HL-60 (cell line): ENCODE measurements around the gene NALCN.
A peak's percentile ranks its signal among the peaks of the same experiment; 100 is the strongest.

ENCODE experiments used
- DNase-seq, 2 experiments: peaks; one replicate each; pipeline ENCODE4 v3.0.0-alpha.2; 2010 to 2020; ENCODE audit warnings: low read depth in 1 of 2, low spot score in 1 of 2
- H3K27ac ChIP-seq: fragments of 250-450 bp; sonication (Bioruptor Pico); replicated peaks from 2 replicates; pipeline ENCODE4 v1.5.1; 2020; ENCODE audit warnings: mild to moderate bottlenecking, moderate library complexity
- H3K27me3 ChIP-seq: fragments of 250-450 bp; sonication (Bioruptor Pico); 2 replicates; pipeline ENCODE4 v1.5.1; 2021; ENCODE audit warnings: mild to moderate bottlenecking, moderate library complexity; ENCODE audit not compliant: insufficient read depth, poor library complexity, severe bottlenecking
- H3K4me3 ChIP-seq: replicated peaks from 2 replicates; pipeline ENCODE4 v1.5.1; 2011; ENCODE audit warnings: mild to moderate bottlenecking, control low read depth, low read length; ENCODE audit not compliant: insufficient read depth
- GABPA ChIP-seq: IDR thresholded peaks from 2 replicates; pipeline ENCODE4 v1.6.1; 2012; ENCODE audit warnings: low read depth
- POLR2AphosphoS5 ChIP-seq: IDR thresholded peaks from 2 replicates; pipeline ENCODE4 v1.6.1; 2012; ENCODE audit warnings: low read depth
- REST ChIP-seq: IDR thresholded peaks from 2 replicates; pipeline ENCODE4 v1.6.1; 2012; ENCODE audit warnings: low read depth; ENCODE audit not compliant: insufficient replicate concordance
- SPI1 ChIP-seq: IDR thresholded peaks from 2 replicates; pipeline ENCODE4 v1.6.1; 2012; ENCODE audit warnings: low read depth, mild to moderate bottlenecking, borderline replicate concordance
- TF ChIP-seq, protein P1 (sequence below): IDR thresholded peaks from one replicate; pipeline ENCODE4 v1.5.1; 2011; ENCODE audit warnings: low read length, control low read depth, inconsistent platforms; ENCODE audit not compliant: insufficient read depth

The NALCN gene

GRCh38 chr13:101346161-101346560 lies 70.1 kb downstream of the NALCN start:
- H3K4me3 ChIP-seq: no peak overlapping the region
- no peak overlapping the region for H3K27ac ChIP-seq
- TF ChIP-seq SPI1 (no peak), GABPA (no peak), POLR2AphosphoS5 (no peak), REST (no peak)
- TF ChIP-seq, protein P1, sequence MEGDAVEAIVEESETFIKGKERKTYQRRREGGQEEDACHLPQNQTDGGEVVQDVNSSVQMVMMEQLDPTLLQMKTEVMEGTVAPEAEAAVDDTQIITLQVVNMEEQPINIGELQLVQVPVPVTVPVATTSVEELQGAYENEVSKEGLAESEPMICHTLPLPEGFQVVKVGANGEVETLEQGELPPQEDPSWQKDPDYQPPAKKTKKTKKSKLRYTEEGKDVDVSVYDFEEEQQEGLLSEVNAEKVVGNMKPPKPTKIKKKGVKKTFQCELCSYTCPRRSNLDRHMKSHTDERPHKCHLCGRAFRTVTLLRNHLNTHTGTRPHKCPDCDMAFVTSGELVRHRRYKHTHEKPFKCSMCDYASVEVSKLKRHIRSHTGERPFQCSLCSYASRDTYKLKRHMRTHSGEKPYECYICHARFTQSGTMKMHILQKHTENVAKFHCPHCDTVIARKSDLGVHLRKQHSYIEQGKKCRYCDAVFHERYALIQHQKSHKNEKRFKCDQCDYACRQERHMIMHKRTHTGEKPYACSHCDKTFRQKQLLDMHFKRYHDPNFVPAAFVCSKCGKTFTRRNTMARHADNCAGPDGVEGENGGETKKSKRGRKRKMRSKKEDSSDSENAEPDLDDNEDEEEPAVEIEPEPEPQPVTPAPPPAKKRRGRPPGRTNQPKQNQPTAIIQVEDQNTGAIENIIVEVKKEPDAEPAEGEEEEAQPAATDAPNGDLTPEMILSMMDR: no peak
- no peak for DNase-seq
- no peaks in the 10 kb centered on the region for H3K27me3 ChIP-seq

DNA sequence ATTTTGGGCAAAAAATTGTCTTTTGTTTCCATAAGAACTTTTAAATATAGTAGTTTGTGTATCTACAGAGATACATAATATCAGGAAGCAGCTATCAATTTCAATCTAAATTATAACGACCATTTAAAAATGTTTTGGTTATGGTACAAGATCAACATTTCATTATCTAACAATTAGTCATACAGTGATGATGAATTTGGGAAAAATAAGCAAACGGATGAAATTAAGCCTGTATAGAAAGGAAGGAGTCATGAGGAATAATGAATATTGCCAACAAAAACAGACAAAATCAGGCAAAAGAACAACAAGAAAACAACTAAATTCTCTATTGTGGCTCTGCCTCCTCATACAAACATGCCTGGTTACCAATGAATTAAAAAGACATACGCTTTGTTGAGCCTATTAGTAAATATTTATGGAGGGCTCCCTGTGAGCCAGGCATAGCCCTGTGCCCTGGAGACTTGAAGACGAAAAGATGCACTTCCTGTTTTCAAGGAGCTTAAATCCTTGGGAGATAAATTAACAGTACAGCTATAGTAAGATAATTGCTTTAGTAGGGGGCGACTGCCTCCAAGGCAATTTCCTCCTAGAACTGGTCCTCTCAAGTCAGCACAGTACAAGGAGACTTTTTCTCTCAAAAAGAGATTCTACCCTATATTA lies 73.0 kb downstream of the NALCN start:
- Histone ChIP-seq H3K27ac (no peak overlapping the region), H3K4me3 (no peak overlapping the region), H3K27me3 (no peaks in the 10 kb centered on the region)
- TF ChIP-seq GABPA (no peak), REST (no peak), SPI1 (peak; percentile 65)
- no peak for DNase-seq

- no peak for DNase-seq
- Histone ChIP-seq H3K4me3 (no peak overlapping the region), H3K27ac (no peak overlapping the region), H3K27me3 (no peaks in the 10 kb centered on the region)
- TF ChIP-seq REST (no peak), POLR2AphosphoS5 (no peak), SPI1 (no peak), GABPA (no peak)
- TF ChIP-seq, protein P1: no peak
Observed at GRCh38 chr13:101341464-101341863, 74.8 kb downstream of the NALCN start.
